Heart left ventricle (tissue), 16 donors: Measurements from ENCODE around the gene STT3B. TPM values are rescaled to one million over a fixed set of nuclear protein-coding genes. Genes with fewer than 3 reads are reported as not detected.

Source experiments
- ATAC-seq, 4 donors: fragments of 200-7000 bp; cut with Tn5 transposase; one replicate each; pipeline ENCODE4 v1.9.1; 2020 to 2022; ENCODE audit warnings: moderate library complexity in 4 of 4, mild to moderate bottlenecking in 3 of 4, moderate number of reproducible peaks in 1 of 4
- DNase-seq, 5 donors: peaks; one replicate each; pipeline ENCODE4 v3.0.0-alpha.2; 2020
- H3K27ac ChIP-seq, 12 donors: fragments of 200-600 bp; sonication (generic) in 4 of 12; one replicate each; pipeline versions ENCODE4 v1.5.0 to v1.8.0; 2016 to 2022; ENCODE audit warnings: mild to moderate bottlenecking in 2 of 12
- H3K27me3 ChIP-seq, 9 donors: fragments of 200-600 bp; sonication (generic) in 2 of 9; one replicate each; pipeline versions ENCODE4 v1.5.1 to v1.8.0; 2016 to 2022; ENCODE audit warnings: mild to moderate bottlenecking in 3 of 9
- H3K36me3 ChIP-seq, 9 donors: fragments of 200-600 bp; sonication (generic) in 2 of 9; one replicate each; pipeline versions ENCODE4 v1.5.0 to v1.8.0; 2018 to 2022; ENCODE audit warnings: mild to moderate bottlenecking in 2 of 9
- H3K4me1 ChIP-seq, 12 donors: fragments of 200-600 bp; sonication (generic) in 4 of 12; one replicate each; pipeline versions ENCODE4 v1.5.0 to v1.8.0; 2016 to 2022; ENCODE audit warnings: mild to moderate bottlenecking in 3 of 12
- H3K4me3 ChIP-seq, 12 donors: fragments of 200-600 bp; sonication (generic) in 4 of 12; one replicate each; pipeline versions ENCODE4 v1.5.0 to v1.8.0; 2017 to 2022; ENCODE audit warnings: mild to moderate bottlenecking in 9 of 12, moderate library complexity in 4 of 12
- H3K9me3 ChIP-seq, 12 donors: fragments of 200-600 bp; sonication (generic) in 4 of 12; one replicate each; pipeline versions ENCODE4 v1.5.0 to v1.8.0; 2016 to 2022; ENCODE audit warnings: mild to moderate bottlenecking in 1 of 12
- POLR2A ChIP-seq, 2 donors: fragments of 450-650 bp; IDR thresholded peaks; one replicate each; pipeline ENCODE4 v1.6.1; 2017; ENCODE audit warnings: antibody characterized with exemption in 2 of 2, mild to moderate bottlenecking in 2 of 2, moderate library complexity in 2 of 2
- WGBS, 4 donors: extraction: QIAGEN DNeasy Blood & Tissue Kit in 2 of 4; methylation state at CpG; one replicate each; pipeline versions ENCODE4 v1.1.5 to v1.1.7; 2013 to 2018; 5-methylcytosine and 5-hydroxymethylcytosine counted together
- intact Hi-C, 10 donors: fragments of 100-400 bp; cut with DNase I; formaldehyde crosslinking; loops; one replicate each; pipeline versions ENCODE4 v1.11.1 to v1.14.2; 2022
- polyA plus RNA-seq, 2 donors: library from polyadenylated mRNA; stranded (reverse); fragments of 200-250 nt; gene quantifications; one replicate each; pipeline ENCODE4 v1.2.3, GENCODE V29; 2013
- total RNA-seq, 9 donors: library from RNA; depleted of rRNA in 2 of 9; stranded (reverse); fragments of >200 nt in 2 of 9; fragmentation: NEBNext Ultra II Directional in 3 of 9; extraction: Animal tissue kit (Norgen Biotek cat#: 25700) in 3 of 9; gene quantifications; one replicate each; pipeline versions ENCODE4 v1.1.0 to v1.2.4, GENCODE V29; 2016 to 2023
- TF ChIP-seq, protein P1 (sequence below), 12 donors: fragments of 200-600 bp; sonication (generic) in 4 of 12; IDR thresholded peaks; one replicate each; pipeline versions ENCODE4 v1.5.0 to v1.8.0; 2018 to 2022; ENCODE audit warnings: antibody characterized with exemption in 12 of 12, mild to moderate bottlenecking in 5 of 12
- donor health status: ischemic (EF 13 %, LVEDD 7.1; RV severe dilation, severe dysfunction).
- donor health status: healthy with polysubstance abuse.
- donor health status: DM: no; HTN: yes; CAD: no.
- donor health status: DM: no; HTN: no; CAD: no.
- donor health status: ischemic (EF 25% LVEDD 6.9; RV normal size, moderate dysfunction).
- donor health status: ischemic (EF 25% LVEDD 5.7; RV mildly dilated, moderate dysfunction).
- donor health status: healthy.
- donor health status: DM: yes; HTN: yes; CAD: no.
- donor health status: ischemic (EF 35%, LVEDD 5.7; RV mildly dilated, moderate dysfunction).
- donor health status: nonischemic (EF 11% LVEDD 7.7; RV severe dilation, severe dysfunction).
- donor health status: DM: yes; HTN: yes; CAD: no.
- donor health status: PGD.
- donor health status: ischemic (EF 29% LVEDD 5.4; RV normal size, mild dysfunction).
- donor health status: nonischemic (EF 23%, LVEDD 6.1; RV moderate dilation, normal function).

The STT3B gene
- total and polyA plus RNA-seq, 11 donors = 30.2 to 109 (median 90.4) TPM

GRCh38 chr3:31538801-31539200, 6.1 kb downstream of the STT3B start:
- Histone ChIP-seq H3K9me3 (no peaks in the 10 kb centered on the region), H3K36me3 (no peaks in the 10 kb centered on the region), H3K27me3 (no peaks in the 10 kb centered on the region), H3K4me3 (no peak overlapping the region), H3K27ac (no peak overlapping the region), H3K4me1 (peaks cover 0 to 94% (median 31%) of the 10 kb centered on the region in 12 donors)
- DNase-seq = no peak
- 85 to 91% (median 89%) methylated on average over 2 of the region's 2 CpGs for WGBS, 4 donors
- intact Hi-C loops = no loop called here
- no peak for TF ChIP-seq POLR2A (IDR thresholded peaks at IDR 0.05)
- TF ChIP-seq, protein P1, sequence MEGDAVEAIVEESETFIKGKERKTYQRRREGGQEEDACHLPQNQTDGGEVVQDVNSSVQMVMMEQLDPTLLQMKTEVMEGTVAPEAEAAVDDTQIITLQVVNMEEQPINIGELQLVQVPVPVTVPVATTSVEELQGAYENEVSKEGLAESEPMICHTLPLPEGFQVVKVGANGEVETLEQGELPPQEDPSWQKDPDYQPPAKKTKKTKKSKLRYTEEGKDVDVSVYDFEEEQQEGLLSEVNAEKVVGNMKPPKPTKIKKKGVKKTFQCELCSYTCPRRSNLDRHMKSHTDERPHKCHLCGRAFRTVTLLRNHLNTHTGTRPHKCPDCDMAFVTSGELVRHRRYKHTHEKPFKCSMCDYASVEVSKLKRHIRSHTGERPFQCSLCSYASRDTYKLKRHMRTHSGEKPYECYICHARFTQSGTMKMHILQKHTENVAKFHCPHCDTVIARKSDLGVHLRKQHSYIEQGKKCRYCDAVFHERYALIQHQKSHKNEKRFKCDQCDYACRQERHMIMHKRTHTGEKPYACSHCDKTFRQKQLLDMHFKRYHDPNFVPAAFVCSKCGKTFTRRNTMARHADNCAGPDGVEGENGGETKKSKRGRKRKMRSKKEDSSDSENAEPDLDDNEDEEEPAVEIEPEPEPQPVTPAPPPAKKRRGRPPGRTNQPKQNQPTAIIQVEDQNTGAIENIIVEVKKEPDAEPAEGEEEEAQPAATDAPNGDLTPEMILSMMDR (IDR thresholded peaks at IDR 0.05) = peak in 1 of 12 donors; percentile 9
- ATAC-seq = no peak

DNA sequence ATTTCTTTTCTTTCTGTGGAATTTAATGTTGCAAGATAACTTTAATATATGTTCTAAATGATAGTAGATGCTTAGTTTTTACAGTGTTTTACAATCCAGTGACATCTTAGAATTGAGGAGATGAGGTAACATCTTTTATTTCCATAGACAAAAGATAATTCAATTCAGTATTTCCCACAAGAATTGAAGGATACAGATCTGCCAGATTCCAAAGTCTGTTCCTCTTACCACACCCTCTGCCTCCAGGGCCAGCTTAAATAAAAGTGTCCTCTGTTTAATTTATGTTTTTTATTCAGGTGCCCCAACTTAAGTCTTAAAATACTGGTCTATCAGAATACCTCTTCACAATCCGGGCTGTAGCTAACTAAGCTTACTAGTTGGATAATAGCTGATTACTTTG, 6.5 kb downstream of the STT3B start:
- intact Hi-C loops = no loop called here
- no peak overlapping the region for H3K4me3 ChIP-seq
- H3K36me3 ChIP-seq = no peaks in the 10 kb centered on the region
- WGBS, 4 donors = 60 to 78% (median 73%) methylated on average over 1 of the region's 1 CpG
- H3K27ac ChIP-seq = no peak overlapping the region
- ATAC-seq (no peak), DNase-seq (no peak)
- TF ChIP-seq POLR2A (IDR thresholded peaks at IDR 0.05) = no peak
- TF ChIP-seq, protein P1 (IDR thresholded peaks at IDR 0.05) = peak in 1 of 12 donors; percentile 3
- no peaks in the 10 kb centered on the region for H3K27me3 ChIP-seq
- H3K9me3 ChIP-seq = no peaks in the 10 kb centered on the region
- H3K4me1 ChIP-seq = peaks cover 0 to 97% (median 33%) of the 10 kb centered on the region in 12 donors

GRCh38 chr3:31541089-31541488, 8.4 kb downstream of the STT3B start:
- Histone ChIP-seq H3K27ac (no peak overlapping the region), H3K4me3 (no peak overlapping the region), H3K9me3 (no peaks in the 10 kb centered on the region), H3K27me3 (no peaks in the 10 kb centered on the region), H3K4me1 (peaks cover 3 to 97% (median 38%) of the 10 kb centered on the region in 12 donors), H3K36me3 (no peaks in the 10 kb centered on the region)
- ATAC-seq (no peak), DNase-seq (no peak)
- intact Hi-C loops = no loop called here
- WGBS, 4 donors = 62 to 70% (median 67%) methylated on average over 2 of the region's 2 CpGs
- TF ChIP-seq, protein P1 (IDR thresholded peaks at IDR 0.05) = no peak
- no peak for TF ChIP-seq POLR2A (IDR thresholded peaks at IDR 0.05)

DNA sequence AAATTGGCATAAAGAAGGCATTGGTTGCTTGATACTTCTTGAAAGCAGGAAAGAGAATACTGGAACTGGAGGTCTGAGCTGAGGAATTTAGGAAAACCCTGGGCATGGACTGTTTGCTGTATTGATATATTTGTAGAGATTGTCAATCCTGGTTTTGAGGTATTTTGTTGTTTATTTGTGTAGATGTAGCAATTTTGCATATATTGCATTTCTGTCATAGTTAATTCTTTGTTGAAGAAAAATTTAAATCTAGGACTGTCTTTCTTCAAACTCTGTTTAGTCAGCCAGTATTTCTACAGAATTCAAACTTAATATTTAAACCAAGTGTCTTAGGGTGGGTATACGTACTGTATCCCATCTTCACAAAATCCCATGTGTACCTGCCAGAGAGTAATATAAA, 9.5 kb downstream of the STT3B start:
- intact Hi-C loops = no loop called here
- Histone ChIP-seq H3K36me3 (no peaks in the 10 kb centered on the region), H3K4me1 (peaks cover 3 to 97% (median 34%) of the 10 kb centered on the region in 12 donors)

More for the DNA sequence above, 9.5 kb downstream of the STT3B start:
- no peaks in the 10 kb centered on the region for H3K27me3 ChIP-seq
- H3K27ac ChIP-seq = no peak overlapping the region
- 89 to 98% (median 96%) methylated on average over 1 of the region's 1 CpG for WGBS, 4 donors
- ATAC-seq (no peak), DNase-seq (no peak)
- TF ChIP-seq, protein P1 (IDR thresholded peaks at IDR 0.05) = no peak
- no peak for TF ChIP-seq POLR2A (IDR thresholded peaks at IDR 0.05)
- H3K4me3 ChIP-seq = no peak overlapping the region
- no peaks in the 10 kb centered on the region for H3K9me3 ChIP-seq
